HG02938 (cell line): ENCODE measurements around the gene SPOCD1.

Experiments used
- ATAC-seq: cut with Tn5 transposase; IDR thresholded peaks from one replicate; pipeline ENCODE4 v1.9.1; 2021; ENCODE audit warnings: mild to moderate bottlenecking, moderate library complexity; ENCODE audit not compliant: unreplicated experiment

SPOCD1 gene

DNA sequence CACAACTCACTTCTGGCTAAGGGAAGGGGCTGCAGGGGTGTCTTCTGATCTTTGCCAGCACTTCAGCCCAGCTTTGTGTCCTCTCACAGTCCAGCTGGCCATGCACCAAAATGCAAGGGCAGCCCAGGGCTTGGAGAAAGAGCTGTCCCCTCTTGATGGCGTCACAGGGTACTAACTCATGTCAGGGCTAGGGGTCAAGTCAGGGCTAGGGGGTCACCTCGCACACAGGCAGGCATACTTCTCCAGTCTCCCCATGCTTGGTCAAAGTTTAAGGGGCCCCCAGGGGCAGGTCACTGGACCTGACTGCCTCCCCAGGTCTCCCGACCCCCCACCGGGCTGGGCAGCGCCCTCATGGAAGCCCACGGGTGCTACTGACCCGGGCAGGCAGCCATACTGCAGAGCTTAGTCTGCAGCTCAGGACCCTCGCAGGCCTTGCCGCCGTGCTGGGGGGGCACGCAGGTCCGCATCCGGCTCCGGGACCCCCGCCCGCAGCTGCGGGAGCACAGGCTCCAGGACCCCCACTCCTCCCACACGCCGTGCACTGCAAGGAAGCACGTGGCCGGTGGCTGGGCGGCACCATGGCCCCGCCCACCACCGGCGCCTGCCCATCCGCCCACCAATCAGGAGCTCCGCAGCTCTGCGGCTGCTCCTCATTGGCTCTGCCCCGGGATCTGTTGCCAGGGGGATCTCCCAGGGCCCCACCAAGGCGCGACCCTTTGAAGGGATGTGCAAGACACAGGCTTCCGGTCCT, 73.2 kb downstream of the SPOCD1 start:
- ATAC-seq, result no peak
